Measurements from ENCODE around the gene LDLRAD4. TPM values are rescaled to one million over a fixed set of nuclear protein-coding genes. Genes with fewer than 3 reads are reported as not detected.

The LDLRAD4 gene
- total RNA-seq, 1 experiment from 2014 or later, result 1.7 TPM

DNA sequence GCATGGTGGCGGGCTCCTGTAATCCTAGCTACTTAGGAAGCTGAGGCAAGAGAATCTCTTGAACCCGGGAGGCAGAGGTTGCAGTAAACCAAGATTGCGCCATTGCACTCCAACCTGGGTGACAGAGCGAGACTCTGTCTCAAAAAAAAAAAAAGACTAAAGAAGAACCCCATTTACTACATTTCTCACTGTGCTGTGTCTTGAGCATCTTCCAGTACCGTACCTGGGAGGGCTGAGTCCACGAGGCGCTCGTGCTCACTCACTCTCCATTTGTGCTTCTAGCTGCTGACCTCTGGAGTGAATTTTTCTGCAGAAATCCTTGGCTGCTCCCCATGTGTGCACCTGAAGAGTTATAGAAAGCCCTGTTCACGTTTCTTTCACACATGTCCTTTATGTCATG is 204.8 kb downstream of the LDLRAD4 start:
- H3K27me3 ChIP-seq (ENCODE audit: insufficient read depth, low read depth), result peaks cover 50% of the 10 kb centered on the region
- H3K4me2 ChIP-seq, result no peak overlapping the region
- POLR2A ChIA-PET (ENCODE audit: unreplicated experiment), result no interaction called here
- H3K9me2 ChIP-seq (ENCODE audit: insufficient read depth), result no peaks in the 10 kb centered on the region
- no peak overlapping the region for H2AFZ ChIP-seq
- no peaks in the 10 kb centered on the region for H3F3A ChIP-seq (ENCODE audit: insufficient read depth, low read depth)
- BruUV-seq (replicated peaks), result no TSS peak
- no peaks in the 10 kb centered on the region for H3K4me1 ChIP-seq (replicated peaks; ENCODE audit: insufficient read depth)
- H3K4me3 ChIP-seq, result no peak overlapping the region
- H3K79me2 ChIP-seq (ENCODE audit: low read depth), result no peaks in the 10 kb centered on the region
- H3K27ac ChIP-seq, result no peak overlapping the region
- DNase-seq, result no peak
- H3K9me3 ChIP-seq (ENCODE audit: insufficient read depth, low read depth), result no peaks in the 10 kb centered on the region
- no peaks in the 10 kb centered on the region for H3K36me3 ChIP-seq (ENCODE audit: low read depth)
- H4K20me1 ChIP-seq (ENCODE audit: insufficient read depth), result no peaks in the 10 kb centered on the region
- CTCF ChIA-PET, result no interaction called here
- TF ChIP-seq, protein P1, sequence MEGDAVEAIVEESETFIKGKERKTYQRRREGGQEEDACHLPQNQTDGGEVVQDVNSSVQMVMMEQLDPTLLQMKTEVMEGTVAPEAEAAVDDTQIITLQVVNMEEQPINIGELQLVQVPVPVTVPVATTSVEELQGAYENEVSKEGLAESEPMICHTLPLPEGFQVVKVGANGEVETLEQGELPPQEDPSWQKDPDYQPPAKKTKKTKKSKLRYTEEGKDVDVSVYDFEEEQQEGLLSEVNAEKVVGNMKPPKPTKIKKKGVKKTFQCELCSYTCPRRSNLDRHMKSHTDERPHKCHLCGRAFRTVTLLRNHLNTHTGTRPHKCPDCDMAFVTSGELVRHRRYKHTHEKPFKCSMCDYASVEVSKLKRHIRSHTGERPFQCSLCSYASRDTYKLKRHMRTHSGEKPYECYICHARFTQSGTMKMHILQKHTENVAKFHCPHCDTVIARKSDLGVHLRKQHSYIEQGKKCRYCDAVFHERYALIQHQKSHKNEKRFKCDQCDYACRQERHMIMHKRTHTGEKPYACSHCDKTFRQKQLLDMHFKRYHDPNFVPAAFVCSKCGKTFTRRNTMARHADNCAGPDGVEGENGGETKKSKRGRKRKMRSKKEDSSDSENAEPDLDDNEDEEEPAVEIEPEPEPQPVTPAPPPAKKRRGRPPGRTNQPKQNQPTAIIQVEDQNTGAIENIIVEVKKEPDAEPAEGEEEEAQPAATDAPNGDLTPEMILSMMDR (conservative IDR thresholded peaks at IDR 0.05), result no peak
- no peak for TF ChIP-seq EZH2 (IDR thresholded peaks at IDR 0.05; ENCODE audit: low read depth)
- intact Hi-C loops (cut with micrococcal nuclease; ENCODE audit: unreplicated experiment), result loop anchor here (10.0 kb wide), 1 partner anchor 381 kb away; no protein-coding TSS in a partner anchor

DNA sequence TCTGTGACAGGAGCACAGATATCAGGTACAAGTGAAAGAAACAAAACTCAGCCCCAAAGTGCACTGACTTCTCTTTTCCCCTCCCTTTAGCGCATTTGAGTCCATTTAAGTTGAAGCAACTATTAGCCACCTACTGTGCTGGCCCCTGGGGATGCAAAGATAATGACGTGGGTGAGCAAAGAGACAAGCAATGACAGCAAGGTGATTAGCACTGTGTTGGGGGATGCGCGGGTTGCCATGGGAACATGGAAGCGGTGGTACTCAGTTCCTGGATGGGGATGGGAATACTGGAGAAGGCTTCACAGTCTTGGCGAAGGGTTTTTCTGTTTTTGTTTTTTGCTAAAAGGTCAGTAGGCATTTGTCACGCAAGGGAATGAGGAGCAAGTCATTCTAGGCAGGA is 205.8 kb downstream of the LDLRAD4 start:
- H3K4me1 ChIP-seq (replicated peaks; ENCODE audit: insufficient read depth), result no peaks in the 10 kb centered on the region
- POLR2A ChIA-PET (ENCODE audit: unreplicated experiment), result no interaction called here
- intact Hi-C loops (cut with micrococcal nuclease; ENCODE audit: unreplicated experiment), result loop anchor here (10.0 kb wide), 1 partner anchor 380 kb away; no protein-coding TSS in a partner anchor
- H3K27ac ChIP-seq, result no peak overlapping the region
- CTCF ChIA-PET, result no interaction called here
- no peaks in the 10 kb centered on the region for H3K9me3 ChIP-seq (ENCODE audit: insufficient read depth, low read depth)
- no peak for TF ChIP-seq EZH2 (IDR thresholded peaks at IDR 0.05; ENCODE audit: low read depth)
- TF ChIP-seq, protein P1 (conservative IDR thresholded peaks at IDR 0.05), result no peak
- H3K79me2 ChIP-seq (ENCODE audit: low read depth), result no peaks in the 10 kb centered on the region
- no peaks in the 10 kb centered on the region for H3K36me3 ChIP-seq (ENCODE audit: low read depth)
- no peaks in the 10 kb centered on the region for H3F3A ChIP-seq (ENCODE audit: insufficient read depth, low read depth)
- no peak overlapping the region for H2AFZ ChIP-seq
- no peaks in the 10 kb centered on the region for H4K20me1 ChIP-seq (ENCODE audit: insufficient read depth)
- H3K9me2 ChIP-seq (ENCODE audit: insufficient read depth), result no peaks in the 10 kb centered on the region
- no peak overlapping the region for H3K4me3 ChIP-seq
- H3K27me3 ChIP-seq (ENCODE audit: insufficient read depth, low read depth), result peaks cover 47% of the 10 kb centered on the region
- no peak overlapping the region for H3K4me2 ChIP-seq
- DNase-seq, result no peak
- BruUV-seq (replicated peaks), result no TSS peak

DNA sequence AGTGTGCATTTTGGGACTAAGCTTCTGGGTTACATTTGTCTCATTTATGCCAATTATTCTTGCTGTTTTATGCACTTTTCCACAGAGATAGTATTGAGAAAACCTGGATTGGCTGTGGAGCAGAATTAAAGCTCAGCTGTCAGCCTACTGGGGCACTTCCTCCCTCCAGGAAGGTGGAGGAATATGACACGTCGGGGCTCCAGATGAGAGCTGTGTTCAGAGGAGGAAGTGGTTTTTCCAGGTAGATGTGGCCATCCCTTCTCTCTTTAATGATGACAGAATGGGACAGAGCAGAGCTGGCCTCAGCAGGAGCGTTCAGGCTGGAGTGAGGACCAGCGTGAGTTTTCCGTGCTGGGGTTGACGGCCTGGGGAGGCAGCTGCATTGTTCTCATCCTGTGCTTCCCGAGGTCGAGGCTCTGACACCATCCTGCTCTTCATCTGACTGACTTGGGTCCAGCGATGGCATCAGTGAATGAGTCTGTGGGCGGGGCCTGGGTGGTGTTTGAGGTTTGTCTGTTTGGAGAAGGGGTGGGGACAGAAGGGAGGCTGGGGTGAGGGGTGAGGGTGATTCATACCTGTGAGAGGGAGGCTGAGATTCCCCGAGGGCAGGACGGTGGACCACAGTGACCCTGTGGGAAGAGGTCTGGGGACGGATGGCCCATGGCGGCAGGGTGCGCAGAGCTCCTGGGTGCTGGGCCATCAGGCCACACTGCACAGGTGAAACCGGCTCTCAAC is 207.0 kb downstream of the LDLRAD4 start:
- no peaks in the 10 kb centered on the region for H3K4me1 ChIP-seq (replicated peaks; ENCODE audit: insufficient read depth)
- H2AFZ ChIP-seq, result no peak overlapping the region
- intact Hi-C loops (cut with micrococcal nuclease; ENCODE audit: unreplicated experiment), result loop anchor here (10.0 kb wide), 1 partner anchor 379 kb away; no protein-coding TSS in a partner anchor
- BruUV-seq (replicated peaks), result no TSS peak
- TF ChIP-seq, protein P1 (conservative IDR thresholded peaks at IDR 0.05), result no peak
- TF ChIP-seq EZH2 (IDR thresholded peaks at IDR 0.05; ENCODE audit: low read depth), result no peak
- no peak overlapping the region for H3K4me3 ChIP-seq
- POLR2A ChIA-PET (ENCODE audit: unreplicated experiment), result no interaction called here
- DNase-seq, result peak in 1 of 2 experiments; percentile 85
- H3K9me3 ChIP-seq (ENCODE audit: insufficient read depth, low read depth), result no peaks in the 10 kb centered on the region
- H3K27ac ChIP-seq, result no peak overlapping the region
- H3K36me3 ChIP-seq (ENCODE audit: low read depth), result no peaks in the 10 kb centered on the region
- CTCF ChIA-PET, result no interaction called here
- H4K20me1 ChIP-seq (ENCODE audit: insufficient read depth), result no peaks in the 10 kb centered on the region
- H3K4me2 ChIP-seq, result no peak overlapping the region
- peaks cover 47% of the 10 kb centered on the region for H3K27me3 ChIP-seq (ENCODE audit: insufficient read depth, low read depth)
- H3F3A ChIP-seq (ENCODE audit: insufficient read depth, low read depth), result no peaks in the 10 kb centered on the region
- H3K9me2 ChIP-seq (ENCODE audit: insufficient read depth), result no peaks in the 10 kb centered on the region
- H3K79me2 ChIP-seq (ENCODE audit: low read depth), result no peaks in the 10 kb centered on the region

Data from PC-9 (cell line).